Neuron (in vitro differentiated cells): Measurements from ENCODE around the gene ENC1.

ENCODE experiments used
- H2AFZ ChIP-seq: one replicate; pipeline ENCODE4 v1.6.1; 2013; ENCODE audit warnings: low read depth, mild to moderate bottlenecking, inconsistent platforms, low read length, moderate library complexity
- H3K27me3 ChIP-seq: one replicate; pipeline ENCODE4 v1.6.1; 2013; ENCODE audit warnings: low read length; ENCODE audit not compliant: insufficient read depth
- H3K36me3 ChIP-seq: one replicate; pipeline ENCODE4 v1.6.1; 2013; ENCODE audit warnings: low read length; ENCODE audit not compliant: insufficient read depth
- H3K4me1 ChIP-seq: one replicate; pipeline ENCODE4 v1.6.1; 2013; ENCODE audit warnings: low read length; ENCODE audit not compliant: insufficient read depth
- H3K4me3 ChIP-seq: 2 replicates; pipeline ENCODE4 v1.5.1; 2013; ENCODE audit warnings: mild to moderate bottlenecking, low read length, moderate library complexity
- H3K9me3 ChIP-seq: one replicate; pipeline ENCODE4 v1.6.1; 2013; ENCODE audit warnings: low read length

The ENC1 gene

GRCh38 chr5:74634611-74635286 is 5.8 kb downstream of the ENC1 start:
- Histone ChIP-seq H3K4me1 (peaks cover 70% of the 10 kb centered on the region), H3K9me3 (peaks cover 2% of the 10 kb centered on the region), H2AFZ (no peak overlapping the region), H3K4me3 (no peak overlapping the region), H3K27me3 (no peaks in the 10 kb centered on the region), H3K36me3 (peaks cover 60% of the 10 kb centered on the region)

DNA sequence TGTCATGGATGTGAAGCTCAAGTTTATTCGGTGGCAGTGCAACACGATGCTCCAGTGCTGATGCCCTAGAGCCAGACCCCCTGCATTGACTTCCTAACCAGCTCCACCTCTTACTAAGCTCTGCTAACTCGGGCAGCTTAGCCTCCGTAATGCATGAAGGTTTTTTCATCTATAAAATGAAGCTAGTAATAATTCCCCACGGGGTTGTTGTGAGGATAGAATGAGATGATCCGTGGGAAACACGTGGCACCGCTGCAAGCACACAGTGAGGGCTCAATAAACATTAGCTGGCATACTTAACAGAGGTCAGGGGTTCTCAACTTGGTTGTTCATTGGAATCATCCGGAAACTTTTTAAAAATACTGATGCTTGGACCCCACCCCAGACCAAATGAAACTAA is 6.8 kb downstream of the ENC1 start:
- H2AFZ ChIP-seq: no peak overlapping the region
- H3K36me3 ChIP-seq: peaks cover 66% of the 10 kb centered on the region
- peaks cover 81% of the 10 kb centered on the region for H3K4me1 ChIP-seq
- peaks cover 2% of the 10 kb centered on the region for H3K9me3 ChIP-seq
- H3K4me3 ChIP-seq: no peak overlapping the region
- H3K27me3 ChIP-seq: no peaks in the 10 kb centered on the region

DNA sequence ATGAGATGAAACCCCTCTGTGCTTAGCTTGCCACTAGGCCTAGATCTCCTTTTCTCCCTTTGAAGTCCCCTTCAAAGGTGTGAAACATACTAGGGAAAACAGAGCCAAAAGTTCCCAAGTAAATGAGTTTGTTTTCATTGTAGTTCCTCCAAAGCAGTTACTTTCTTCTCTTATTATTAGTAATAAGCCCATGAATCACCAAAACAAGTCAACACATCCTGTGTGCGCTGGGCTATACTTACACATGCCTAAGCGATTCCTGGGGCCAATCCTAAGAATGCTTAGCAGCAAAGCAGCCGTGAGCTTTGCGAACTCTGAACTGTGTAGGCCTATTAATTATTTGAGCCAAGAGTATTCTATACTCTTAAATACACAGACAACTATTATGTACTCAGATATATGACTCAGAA is 7.6 kb downstream of the ENC1 start:
- Histone ChIP-seq H3K9me3 (peaks cover 2% of the 10 kb centered on the region), H3K27me3 (no peaks in the 10 kb centered on the region), H3K4me1 (peaks cover 85% of the 10 kb centered on the region), H2AFZ (no peak overlapping the region), H3K36me3 (peaks cover 66% of the 10 kb centered on the region), H3K4me3 (no peak overlapping the region)

DNA sequence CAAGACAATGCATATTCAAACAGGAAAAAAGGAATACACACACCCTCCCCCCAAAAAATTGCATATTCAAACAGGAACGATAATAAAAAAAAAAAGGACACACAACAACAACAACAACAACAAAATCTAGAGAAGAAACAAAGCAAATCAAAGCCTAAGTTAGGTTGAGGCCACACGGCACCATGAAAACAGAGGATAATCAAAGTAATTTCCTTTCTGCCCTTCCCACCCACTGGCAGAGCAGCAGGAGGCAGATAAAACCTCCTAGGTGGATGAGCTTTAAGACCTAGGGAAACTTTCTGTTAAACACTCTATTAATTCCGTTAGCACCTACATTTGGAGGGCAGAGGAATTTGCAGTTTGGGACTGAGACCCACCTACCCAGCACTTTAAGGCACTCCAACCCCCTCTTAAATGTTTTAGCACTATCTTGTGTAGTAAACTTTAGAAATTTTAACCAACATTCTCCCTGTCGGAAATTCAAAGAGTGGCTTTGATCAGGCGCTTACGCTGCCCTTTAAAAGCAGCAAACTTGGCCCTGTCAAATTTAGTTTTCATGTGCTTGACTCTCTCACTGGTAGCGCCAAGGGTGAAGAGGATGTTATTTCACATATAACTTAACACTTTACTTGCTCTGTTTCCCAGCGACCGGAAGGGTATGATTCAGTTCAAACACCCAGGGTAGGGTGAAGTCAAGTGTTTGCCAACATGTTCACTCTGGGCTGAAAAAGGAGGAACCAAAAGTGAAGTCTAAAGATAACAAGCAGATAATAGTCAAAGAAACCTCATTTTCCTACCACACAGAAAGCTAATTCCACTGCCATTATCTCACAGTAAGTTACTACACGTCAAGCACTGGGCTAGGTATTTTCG is 9.2 kb downstream of the ENC1 start:
- Histone ChIP-seq H3K36me3 (peaks cover 61% of the 10 kb centered on the region), H3K4me1 (peaks cover 84% of the 10 kb centered on the region)

DNA sequence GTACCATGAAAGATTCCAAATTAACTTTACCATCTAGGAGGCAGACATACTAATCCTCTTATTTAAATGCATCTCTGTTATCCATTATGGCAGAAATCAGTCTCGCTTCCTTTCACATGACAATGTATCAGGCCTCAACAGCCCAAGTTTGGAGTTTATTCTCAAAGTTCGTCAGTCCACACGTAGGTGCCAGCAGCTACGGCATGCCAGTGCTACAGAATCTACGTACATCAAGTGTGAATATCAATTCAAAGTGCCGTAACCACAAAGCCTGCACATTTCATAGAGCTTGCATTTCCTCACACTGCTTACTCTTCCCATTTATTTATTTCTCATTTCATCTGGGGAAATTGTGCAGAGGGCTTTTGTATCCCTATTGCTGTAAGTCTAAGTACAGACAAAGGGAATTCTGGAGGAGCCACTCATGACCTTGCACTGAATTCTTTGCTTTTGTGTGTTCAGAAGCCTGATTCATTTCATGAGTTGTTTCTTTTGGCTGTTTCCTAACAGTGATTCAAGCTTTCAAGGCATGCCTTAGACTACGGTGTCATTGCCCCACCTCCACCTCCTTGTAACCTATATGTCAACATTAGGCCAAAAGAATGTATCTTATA is 10.0 kb downstream of the ENC1 start:
- peaks cover 85% of the 10 kb centered on the region for H3K4me1 ChIP-seq
- peaks cover 2% of the 10 kb centered on the region for H3K9me3 ChIP-seq
- no peaks in the 10 kb centered on the region for H3K27me3 ChIP-seq
- no peak overlapping the region for H3K4me3 ChIP-seq
- no peak overlapping the region for H2AFZ ChIP-seq
- peaks cover 54% of the 10 kb centered on the region for H3K36me3 ChIP-seq

More for the DNA sequence above, 9.2 kb downstream of the ENC1 start:
- Histone ChIP-seq H3K27me3 (no peaks in the 10 kb centered on the region), H3K4me3 (no peak overlapping the region), H2AFZ (no peak overlapping the region), H3K9me3 (peaks cover 2% of the 10 kb centered on the region)

GRCh38 chr5:74629326-74629725 is 11.2 kb downstream of the ENC1 start:
- H3K4me1 ChIP-seq: peaks cover 82% of the 10 kb centered on the region
- H2AFZ ChIP-seq: no peak overlapping the region
- H3K36me3 ChIP-seq: peaks cover 41% of the 10 kb centered on the region
- no peaks in the 10 kb centered on the region for H3K27me3 ChIP-seq
- H3K4me3 ChIP-seq: no peak overlapping the region
- H3K9me3 ChIP-seq: no peaks in the 10 kb centered on the region

- peaks cover 86% of the 10 kb centered on the region for H3K4me1 ChIP-seq
- H3K4me3 ChIP-seq: no peak overlapping the region
- H2AFZ ChIP-seq: no peak overlapping the region
- peaks cover 36% of the 10 kb centered on the region for H3K36me3 ChIP-seq
- no peaks in the 10 kb centered on the region for H3K9me3 ChIP-seq
- H3K27me3 ChIP-seq: no peaks in the 10 kb centered on the region
These were observed 12.2 kb downstream of the ENC1 start for GRCh38 chr5:74628359-74628758.

- H3K4me3 ChIP-seq: no peak overlapping the region
- H2AFZ ChIP-seq: no peak overlapping the region
- no peaks in the 10 kb centered on the region for H3K27me3 ChIP-seq
- H3K4me1 ChIP-seq: peaks cover 88% of the 10 kb centered on the region
- H3K36me3 ChIP-seq: peaks cover 30% of the 10 kb centered on the region
- H3K9me3 ChIP-seq: no peaks in the 10 kb centered on the region
These were observed 12.8 kb downstream of the ENC1 start for GRCh38 chr5:74627646-74628279.

DNA sequence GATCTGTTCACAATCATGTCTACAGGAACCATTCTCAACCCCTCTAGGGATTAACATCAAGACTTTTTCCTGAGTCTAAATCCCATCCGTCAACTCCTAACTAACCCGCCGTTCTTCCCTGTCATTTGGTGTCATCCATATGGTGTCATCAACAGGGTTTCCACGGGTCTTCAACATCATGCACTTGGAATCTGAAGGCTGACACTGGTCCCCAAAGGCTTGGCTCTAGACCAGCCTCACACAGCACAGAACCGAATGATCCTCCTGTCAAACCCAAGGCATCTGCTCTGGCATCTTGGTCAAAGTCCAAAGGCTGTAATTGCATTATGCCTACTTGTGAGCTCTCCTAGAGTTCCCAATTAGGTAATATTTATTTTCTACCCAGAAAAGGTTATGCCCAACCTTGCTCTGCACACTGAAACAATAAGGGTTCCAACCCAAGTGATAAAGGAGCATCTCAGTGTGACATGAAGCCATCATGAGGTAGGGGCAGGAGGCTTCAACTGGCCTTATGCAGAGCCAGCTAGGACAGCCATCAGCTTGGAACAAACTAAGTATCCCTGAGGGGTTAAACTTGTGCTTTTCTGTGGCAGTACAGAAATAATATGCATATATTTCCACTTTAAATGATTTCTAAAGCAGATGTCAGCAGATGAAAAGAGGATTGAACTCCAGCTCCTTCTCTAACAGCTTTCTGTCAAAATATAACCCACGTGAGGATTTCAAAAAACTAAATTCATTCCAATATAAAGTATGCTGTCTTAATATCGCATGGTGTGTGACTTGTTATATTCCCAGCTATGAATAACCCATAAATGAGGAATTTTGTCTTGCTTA is 13.9 kb downstream of the ENC1 start:
- no peak overlapping the region for H3K4me3 ChIP-seq
- no peaks in the 10 kb centered on the region for H3K9me3 ChIP-seq
- peaks cover 90% of the 10 kb centered on the region for H3K4me1 ChIP-seq

GRCh38 chr5:74625742-74626241 is 14.7 kb downstream of the ENC1 start:
- no peak overlapping the region for H3K4me3 ChIP-seq
- H3K4me1 ChIP-seq: peaks cover 82% of the 10 kb centered on the region
- no peak overlapping the region for H2AFZ ChIP-seq

More for the DNA sequence above, 13.9 kb downstream of the ENC1 start:
- H2AFZ ChIP-seq: no peak overlapping the region
- peaks cover 19% of the 10 kb centered on the region for H3K36me3 ChIP-seq
- no peaks in the 10 kb centered on the region for H3K27me3 ChIP-seq

GRCh38 chr5:74624931-74625505 is 15.5 kb downstream of the ENC1 start:
- H3K9me3 ChIP-seq: no peaks in the 10 kb centered on the region
- H3K4me1 ChIP-seq: peaks cover 74% of the 10 kb centered on the region
- H3K36me3 ChIP-seq: peaks cover 9% of the 10 kb centered on the region
- H3K4me3 ChIP-seq: no peak overlapping the region
- no peak overlapping the region for H2AFZ ChIP-seq
- no peaks in the 10 kb centered on the region for H3K27me3 ChIP-seq

More at GRCh38 chr5:74625742-74626241, 14.7 kb downstream of the ENC1 start:
- Histone ChIP-seq H3K36me3 (peaks cover 12% of the 10 kb centered on the region), H3K27me3 (no peaks in the 10 kb centered on the region), H3K9me3 (no peaks in the 10 kb centered on the region)

GRCh38 chr5:74624501-74624900 is 16.0 kb downstream of the ENC1 start:
- Histone ChIP-seq H3K36me3 (peaks cover 4% of the 10 kb centered on the region), H3K4me3 (no peak overlapping the region), H3K9me3 (no peaks in the 10 kb centered on the region), H2AFZ (no peak overlapping the region), H3K27me3 (no peaks in the 10 kb centered on the region), H3K4me1 (peaks cover 69% of the 10 kb centered on the region)
